SU-DHL-6 (cell line): ENCODE data around the gene FANCC.

ENCODE experiments used
- H2AFZ ChIP-seq: fragments of 200-600 bp; sonication (generic); 2 replicates; pipeline ENCODE4 v1.6.1; 2014; ENCODE audit warnings: low read depth, mild to moderate bottlenecking, moderate library complexity, mixed read lengths, antibody characterized with exemption, low read length; ENCODE audit not compliant: severe bottlenecking
- H3F3A ChIP-seq: fragments of 200-600 bp; shearing (Covaris generic); 2 replicates; pipeline ENCODE4 v1.6.0; 2016; ENCODE audit warnings: antibody characterized with exemption, mild to moderate bottlenecking; ENCODE audit not compliant: insufficient read depth
- H3K27ac ChIP-seq: fragments of 200-600 bp; sonication (generic); 2 replicates; pipeline ENCODE4 v1.5.1; 2016; ENCODE audit warnings: low read depth, mild to moderate bottlenecking, low read length, moderate library complexity, mixed read lengths
- H3K27me3 ChIP-seq: fragments of 200-600 bp; sonication (generic), shearing (Covaris generic); 2 replicates; pipeline ENCODE4 v1.6.0; 2014; ENCODE audit warnings: mild to moderate bottlenecking, low read length
- H3K36me3 ChIP-seq: fragments of 200-600 bp; sonication (generic); 2 replicates; pipeline ENCODE4 v1.6.1; 2014; ENCODE audit warnings: mild to moderate bottlenecking, low read length, mixed read lengths
- H3K4me2 ChIP-seq: fragments of 300-600, 200-600 bp; shearing (Covaris generic), sonication (generic); 2 replicates; pipeline ENCODE4 v1.6.0; 2014; ENCODE audit warnings: low read length, low read depth, mild to moderate bottlenecking; ENCODE audit not compliant: poor library complexity, severe bottlenecking
- H3K4me3 ChIP-seq: fragments of 200-600 bp; sonication (generic); 2 replicates; pipeline ENCODE4 v1.5.1; 2014; ENCODE audit warnings: antibody characterized with exemption, low read length, mild to moderate bottlenecking, mixed read lengths; ENCODE audit not compliant: insufficient read depth, poor library complexity, severe bottlenecking
- H3K79me2 ChIP-seq: fragments of 200-600 bp; sonication (generic); 2 replicates; pipeline ENCODE4 v1.6.1; 2014; ENCODE audit warnings: mild to moderate bottlenecking, low read length, moderate library complexity; ENCODE audit not compliant: insufficient read depth
- H3K9ac ChIP-seq: fragments of 200-600 bp; sonication (generic); 2 replicates; pipeline ENCODE4 v1.7.0; 2014; ENCODE audit warnings: mild to moderate bottlenecking, low read length
- H3K9me2 ChIP-seq: fragments of 200-600 bp; sonication (generic); replicated peaks from 2 replicates; pipeline ENCODE4 v1.6.1; 2014; ENCODE audit warnings: low read length; ENCODE audit not compliant: insufficient read depth
- H3K9me3 ChIP-seq: fragments of 200-600 bp; sonication (generic); 2 replicates; pipeline ENCODE4 v1.6.1; 2014; ENCODE audit warnings: low read length, mixed read lengths; ENCODE audit not compliant: insufficient read depth
- H4K20me1 ChIP-seq: fragments of 200-600 bp; sonication (generic); 2 replicates; pipeline ENCODE4 v1.6.1; 2014; ENCODE audit warnings: low read depth, mild to moderate bottlenecking, antibody characterized with exemption, low read length, moderate library complexity, mixed read lengths
- CTCF ChIP-seq: fragments of 200-600 bp; sonication (generic); IDR thresholded peaks from one replicate; pipeline ENCODE4 v1.5.1; 2017; ENCODE audit warnings: antibody characterized with exemption, mild to moderate bottlenecking, low read length, moderate library complexity; ENCODE audit not compliant: insufficient read depth, poor library complexity, severe bottlenecking
- EZH2phosphoT487 ChIP-seq: fragments of 200-600 bp; sonication (generic), shearing (Covaris generic); conservative IDR thresholded peaks from 2 replicates; pipeline ENCODE4 v1.6.1; 2018; ENCODE audit warnings: mild to moderate bottlenecking, antibody characterized with exemption, low read length, moderate library complexity, mixed read lengths

FANCC gene

GRCh38 chr9:95108777-95109176 lies 208.7 kb downstream of the FANCC start:
- no peaks in the 10 kb centered on the region for H4K20me1 ChIP-seq
- no peaks in the 10 kb centered on the region for H3K9me3 ChIP-seq
- no peak overlapping the region for H3K4me2 ChIP-seq
- H3K27me3 ChIP-seq, result no peaks in the 10 kb centered on the region
- H3K9me2 ChIP-seq, result no peaks in the 10 kb centered on the region
- no peaks in the 10 kb centered on the region for H3K36me3 ChIP-seq
- H3K4me3 ChIP-seq, result no peak overlapping the region
- no peaks in the 10 kb centered on the region for H3F3A ChIP-seq
- H3K27ac ChIP-seq, result no peak overlapping the region
- no peak for TF ChIP-seq EZH2phosphoT487
- TF ChIP-seq CTCF, result no peak
- no peaks in the 10 kb centered on the region for H3K79me2 ChIP-seq
- H3K9ac ChIP-seq, result no peak overlapping the region
- H2AFZ ChIP-seq, result no peak overlapping the region

- no peak overlapping the region for H3K4me2 ChIP-seq
- H3K4me3 ChIP-seq, result no peak overlapping the region
- H2AFZ ChIP-seq, result no peak overlapping the region
- H3K27ac ChIP-seq, result no peak overlapping the region
- H3K9me2 ChIP-seq, result no peaks in the 10 kb centered on the region
- no peaks in the 10 kb centered on the region for H3K9me3 ChIP-seq
- H3K36me3 ChIP-seq, result no peaks in the 10 kb centered on the region
- no peaks in the 10 kb centered on the region for H3K79me2 ChIP-seq
- no peaks in the 10 kb centered on the region for H4K20me1 ChIP-seq
- H3K9ac ChIP-seq, result no peak overlapping the region
- TF ChIP-seq EZH2phosphoT487 (no peak), CTCF (no peak)
- H3F3A ChIP-seq, result no peaks in the 10 kb centered on the region
- H3K27me3 ChIP-seq, result no peaks in the 10 kb centered on the region
Measured at GRCh38 chr9:95107976-95108375, 209.5 kb downstream of the FANCC start.

GRCh38 chr9:95107001-95107749 lies 210.3 kb downstream of the FANCC start:
- no peak for TF ChIP-seq EZH2phosphoT487
- no peak for TF ChIP-seq CTCF
- H3K27ac ChIP-seq, result no peak overlapping the region
- no peaks in the 10 kb centered on the region for H3F3A ChIP-seq

More at GRCh38 chr9:95107001-95107749, 210.3 kb downstream of the FANCC start:
- H3K4me3 ChIP-seq, result no peak overlapping the region
- H4K20me1 ChIP-seq, result no peaks in the 10 kb centered on the region
- H3K27me3 ChIP-seq, result no peaks in the 10 kb centered on the region
- H3K4me2 ChIP-seq, result no peak overlapping the region
- H3K9me3 ChIP-seq, result no peaks in the 10 kb centered on the region
- H2AFZ ChIP-seq, result no peak overlapping the region
- H3K36me3 ChIP-seq, result no peaks in the 10 kb centered on the region
- no peaks in the 10 kb centered on the region for H3K9me2 ChIP-seq
- no peaks in the 10 kb centered on the region for H3K79me2 ChIP-seq
- no peak overlapping the region for H3K9ac ChIP-seq
